Colonic mucosa (tissue), 4 donors: Measurements from ENCODE around the gene FZD7. TPM values are rescaled to one million over a fixed set of nuclear protein-coding genes. Genes with fewer than 3 reads are reported as not detected.

Experiments
- DNase-seq: peaks from one replicate; pipeline ENCODE4 v3.0.0-alpha.2; 2020
- H3K27ac ChIP-seq: fragments of 200-600 bp; one replicate; pipeline ENCODE4 v1.8.0; 2021
- H3K27me3 ChIP-seq: fragments of 200-600 bp; one replicate; pipeline ENCODE4 v1.8.0; 2021
- H3K36me3 ChIP-seq: fragments of 200-600 bp; one replicate; pipeline ENCODE4 v1.8.0; 2021
- H3K4me1 ChIP-seq: fragments of 200-600 bp; one replicate; pipeline ENCODE4 v1.8.0; 2021; ENCODE audit warnings: mild to moderate bottlenecking
- H3K4me3 ChIP-seq: fragments of 200-600 bp; one replicate; pipeline ENCODE4 v1.8.0; 2021
- H3K9ac ChIP-seq, 2 donors: one replicate each; pipeline ENCODE4 v1.7.0; 2013; ENCODE audit warnings: control low read depth in 2 of 2, low read depth in 2 of 2, low read length in 2 of 2
- H3K9me3 ChIP-seq: fragments of 200-600 bp; one replicate; pipeline ENCODE4 v1.8.0; 2021
- intact Hi-C: fragments of 100-400 bp; cut with DNase I; formaldehyde crosslinking; loops from one replicate; pipeline ENCODE4 v1.14.1; 2022
- total RNA-seq, 2 donors: library from RNA; stranded (reverse); fragmentation: NEBNext Ultra II Directional in 1 of 2; extraction: Animal tissue kit (Norgen Biotek cat#: 25700) in 1 of 2; gene quantifications; one replicate each; pipeline ENCODE4 v1.2.1, GENCODE V29; 2021
- TF ChIP-seq, protein P1 (sequence below): fragments of 200-600 bp; IDR thresholded peaks from one replicate; pipeline ENCODE4 v1.8.0; 2022; ENCODE audit warnings: antibody characterized with exemption, mild to moderate bottlenecking
- donor health status: healthy.
- donor health status: DM: no; HTN: no; CAD: no.
- donor health status: DM: no; HTN: no; CAD: no.

Gene FZD7
- total RNA-seq, 2 donors from 2014 or later: 2.3 to 13.9 TPM

DNA sequence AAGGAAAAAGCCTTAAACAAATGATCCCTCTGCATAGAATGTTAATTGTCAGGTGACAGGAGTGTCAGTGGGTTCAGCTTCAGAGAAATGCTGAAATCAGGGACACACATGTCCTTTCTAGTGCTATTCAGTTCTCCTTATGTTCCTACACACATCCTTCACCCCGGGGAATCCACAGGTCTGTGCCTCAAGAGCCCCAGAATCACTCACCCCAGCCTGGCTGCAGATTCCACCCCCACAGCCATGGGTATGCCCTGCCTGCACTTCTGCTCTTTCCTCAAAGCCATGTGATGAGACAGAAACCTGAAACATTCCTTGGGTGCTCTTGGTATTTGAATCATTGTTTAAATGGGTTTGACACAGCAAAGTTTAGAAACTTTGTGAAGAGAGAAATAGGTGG, 27.4 kb upstream of the FZD7 start:
- no peak for DNase-seq
- Histone ChIP-seq H3K9me3 (no peaks in the 10 kb centered on the region), H3K27ac (no peak overlapping the region), H3K4me1 (no peaks in the 10 kb centered on the region), H3K27me3 (no peaks in the 10 kb centered on the region), H3K4me3 (no peak overlapping the region), H3K36me3 (no peaks in the 10 kb centered on the region), H3K9ac (no peak overlapping the region)
- TF ChIP-seq, protein P1, sequence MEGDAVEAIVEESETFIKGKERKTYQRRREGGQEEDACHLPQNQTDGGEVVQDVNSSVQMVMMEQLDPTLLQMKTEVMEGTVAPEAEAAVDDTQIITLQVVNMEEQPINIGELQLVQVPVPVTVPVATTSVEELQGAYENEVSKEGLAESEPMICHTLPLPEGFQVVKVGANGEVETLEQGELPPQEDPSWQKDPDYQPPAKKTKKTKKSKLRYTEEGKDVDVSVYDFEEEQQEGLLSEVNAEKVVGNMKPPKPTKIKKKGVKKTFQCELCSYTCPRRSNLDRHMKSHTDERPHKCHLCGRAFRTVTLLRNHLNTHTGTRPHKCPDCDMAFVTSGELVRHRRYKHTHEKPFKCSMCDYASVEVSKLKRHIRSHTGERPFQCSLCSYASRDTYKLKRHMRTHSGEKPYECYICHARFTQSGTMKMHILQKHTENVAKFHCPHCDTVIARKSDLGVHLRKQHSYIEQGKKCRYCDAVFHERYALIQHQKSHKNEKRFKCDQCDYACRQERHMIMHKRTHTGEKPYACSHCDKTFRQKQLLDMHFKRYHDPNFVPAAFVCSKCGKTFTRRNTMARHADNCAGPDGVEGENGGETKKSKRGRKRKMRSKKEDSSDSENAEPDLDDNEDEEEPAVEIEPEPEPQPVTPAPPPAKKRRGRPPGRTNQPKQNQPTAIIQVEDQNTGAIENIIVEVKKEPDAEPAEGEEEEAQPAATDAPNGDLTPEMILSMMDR: no peak
- intact Hi-C loops: no loop called here

DNA sequence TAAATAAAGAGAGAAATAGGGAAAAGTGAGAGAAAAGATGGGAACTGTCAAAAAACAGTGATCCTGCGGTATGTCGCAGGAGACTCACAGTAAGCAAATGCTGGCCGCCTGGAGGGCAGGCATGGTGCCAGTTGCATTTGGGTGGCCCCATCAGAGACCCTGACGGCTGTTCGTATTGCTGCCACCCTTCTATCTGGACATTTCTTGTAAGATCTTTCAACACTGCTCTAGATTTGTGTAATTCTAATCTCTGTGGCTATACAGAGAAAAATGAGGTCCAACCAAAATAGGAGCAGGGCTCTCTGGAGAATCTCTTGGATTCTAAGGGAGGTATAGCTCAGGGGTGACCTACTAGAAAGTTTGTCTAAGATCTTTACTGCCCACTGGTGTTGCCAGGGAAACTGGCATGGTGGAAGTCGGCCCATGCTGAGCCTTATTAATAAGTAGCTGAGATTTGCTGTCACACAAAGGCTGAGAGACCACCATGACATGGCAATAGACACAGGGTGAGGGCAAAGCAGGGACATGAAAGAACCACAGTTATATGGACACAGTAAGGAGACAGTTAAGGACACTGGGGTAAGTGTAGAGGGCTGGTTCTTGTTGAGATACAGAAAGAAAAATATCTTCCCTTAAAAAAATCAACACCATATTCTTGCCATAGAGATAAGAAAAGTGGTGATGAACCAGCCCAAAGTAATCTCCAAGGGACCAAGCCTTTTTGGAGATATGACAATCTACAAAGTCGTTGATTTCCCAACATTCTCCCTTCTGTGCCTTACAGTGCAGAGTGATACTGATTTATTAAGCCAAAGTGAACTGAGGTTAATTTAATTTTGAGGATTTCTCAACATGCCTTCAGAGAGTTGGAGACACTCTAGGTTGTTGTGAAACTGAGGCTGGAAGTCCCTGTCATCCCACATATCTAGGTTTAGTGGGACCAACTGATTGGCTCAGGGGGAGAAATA, 26.4 kb upstream of the FZD7 start:
- DNase-seq: no peak
- intact Hi-C loops: no loop called here
- H3K9ac ChIP-seq: no peak overlapping the region
- H3K4me1 ChIP-seq: no peaks in the 10 kb centered on the region
- H3K9me3 ChIP-seq: no peaks in the 10 kb centered on the region
- TF ChIP-seq, protein P1: no peak
- no peaks in the 10 kb centered on the region for H3K36me3 ChIP-seq
- H3K4me3 ChIP-seq: no peak overlapping the region
- no peak overlapping the region for H3K27ac ChIP-seq
- no peaks in the 10 kb centered on the region for H3K27me3 ChIP-seq

DNA sequence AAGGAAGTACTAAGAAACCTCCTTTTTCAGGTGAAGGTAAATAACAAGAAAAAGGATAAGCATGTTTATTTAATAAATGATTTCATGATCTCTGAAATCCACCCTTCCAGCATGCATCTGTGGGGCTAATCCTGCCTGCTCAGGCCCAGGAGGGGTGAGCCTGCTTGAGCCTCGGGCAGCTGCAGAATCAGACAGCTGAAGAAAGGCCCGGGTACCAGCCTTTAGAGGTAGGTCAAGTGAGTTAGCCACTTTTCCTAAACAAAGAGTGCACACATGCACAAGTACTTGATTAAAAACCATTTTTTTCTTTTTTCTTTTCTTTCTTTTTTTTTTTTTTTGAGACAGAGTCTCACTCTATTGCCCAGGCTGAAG, 25.7 kb upstream of the FZD7 start:
- no peak for DNase-seq
- no peaks in the 10 kb centered on the region for H3K27me3 ChIP-seq
- no peaks in the 10 kb centered on the region for H3K4me1 ChIP-seq
- H3K4me3 ChIP-seq: no peak overlapping the region
- no peak overlapping the region for H3K9ac ChIP-seq
- intact Hi-C loops: no loop called here
- no peak overlapping the region for H3K27ac ChIP-seq
- TF ChIP-seq, protein P1: no peak
- H3K9me3 ChIP-seq: no peaks in the 10 kb centered on the region
- H3K36me3 ChIP-seq: no peaks in the 10 kb centered on the region

GRCh38 chr2:202009019-202009481, 24.6 kb upstream of the FZD7 start:
- no peaks in the 10 kb centered on the region for H3K9me3 ChIP-seq
- no peak overlapping the region for H3K9ac ChIP-seq
- no peaks in the 10 kb centered on the region for H3K4me1 ChIP-seq
- H3K36me3 ChIP-seq: no peaks in the 10 kb centered on the region
- H3K4me3 ChIP-seq: no peak overlapping the region
- no peak overlapping the region for H3K27ac ChIP-seq
- TF ChIP-seq, protein P1: no peak
- no peak for DNase-seq
- intact Hi-C loops: no loop called here
- no peaks in the 10 kb centered on the region for H3K27me3 ChIP-seq

DNA sequence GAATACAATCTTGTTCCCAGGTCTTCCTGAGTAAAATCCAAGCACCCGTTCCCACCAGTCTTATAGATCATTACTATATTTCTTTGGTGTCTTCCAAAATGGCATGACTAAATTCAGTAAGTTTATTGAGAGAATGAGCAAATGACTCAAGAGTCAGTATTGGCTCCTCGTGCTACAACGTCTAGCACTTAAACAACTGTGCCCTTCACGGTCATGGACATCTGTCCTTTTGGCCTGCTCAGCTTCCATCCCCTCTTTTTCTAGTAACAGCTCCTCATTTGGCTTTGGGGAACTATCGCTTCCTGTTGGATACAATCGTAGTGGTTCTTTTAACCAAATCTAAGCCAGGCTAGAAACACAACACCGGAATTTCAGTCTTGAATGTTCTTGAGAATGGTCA, 24.1 kb upstream of the FZD7 start:
- Histone ChIP-seq H3K9me3 (no peaks in the 10 kb centered on the region), H3K27ac (no peak overlapping the region), H3K9ac (no peak overlapping the region), H3K27me3 (no peaks in the 10 kb centered on the region), H3K4me3 (no peak overlapping the region), H3K36me3 (no peaks in the 10 kb centered on the region), H3K4me1 (no peaks in the 10 kb centered on the region)
- intact Hi-C loops: no loop called here
- DNase-seq: no peak
- TF ChIP-seq, protein P1: no peak
